HG03280 (cell line): Measurements from ENCODE around the gene MPDZ.

ENCODE experiments used
- ATAC-seq: cut with Tn5 transposase; IDR thresholded peaks from one replicate; pipeline ENCODE4 v1.9.1; 2021; ENCODE audit warnings: mild to moderate bottlenecking, moderate library complexity; ENCODE audit not compliant: unreplicated experiment

Gene MPDZ

DNA sequence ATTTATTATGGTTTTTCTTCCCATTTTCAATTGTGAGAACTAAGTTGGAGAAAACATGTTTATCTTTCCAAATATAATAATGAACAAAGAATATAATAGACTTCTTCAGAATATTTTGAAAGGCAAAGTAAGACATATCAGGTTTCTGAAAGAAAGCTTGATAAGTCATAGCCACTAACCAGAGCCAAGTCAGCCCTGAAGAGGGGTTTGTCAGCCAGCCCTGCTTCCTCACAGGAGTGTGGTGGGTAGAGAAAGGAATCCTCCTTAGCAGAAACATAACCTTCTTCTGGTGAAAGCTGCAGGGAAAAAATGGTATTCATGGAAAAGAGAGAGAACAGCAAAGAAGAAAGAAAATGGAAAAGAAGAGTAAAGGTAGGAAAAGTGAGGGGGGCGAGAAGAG is 93.4 kb downstream of the MPDZ start:
- ATAC-seq, result no peak

DNA sequence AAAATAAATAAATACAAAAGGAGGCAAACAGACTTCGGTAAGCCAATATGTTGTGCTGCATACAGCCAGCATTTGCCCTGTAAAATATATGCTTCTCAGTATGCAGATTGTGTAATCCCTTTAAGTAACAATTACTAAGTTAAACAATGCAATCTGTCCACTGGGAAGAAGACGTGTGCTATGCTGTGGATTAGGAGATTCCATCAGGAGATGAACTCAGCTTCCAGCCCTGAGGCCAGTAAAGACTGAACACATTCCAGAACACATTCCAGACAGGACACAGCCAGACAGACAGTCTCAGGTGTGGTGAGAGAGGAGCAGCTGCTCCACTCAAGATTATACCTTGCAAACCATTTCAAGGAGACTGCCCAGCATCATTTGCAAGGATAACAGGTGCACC is 97.8 kb downstream of the MPDZ start:
- ATAC-seq, result no peak

DNA sequence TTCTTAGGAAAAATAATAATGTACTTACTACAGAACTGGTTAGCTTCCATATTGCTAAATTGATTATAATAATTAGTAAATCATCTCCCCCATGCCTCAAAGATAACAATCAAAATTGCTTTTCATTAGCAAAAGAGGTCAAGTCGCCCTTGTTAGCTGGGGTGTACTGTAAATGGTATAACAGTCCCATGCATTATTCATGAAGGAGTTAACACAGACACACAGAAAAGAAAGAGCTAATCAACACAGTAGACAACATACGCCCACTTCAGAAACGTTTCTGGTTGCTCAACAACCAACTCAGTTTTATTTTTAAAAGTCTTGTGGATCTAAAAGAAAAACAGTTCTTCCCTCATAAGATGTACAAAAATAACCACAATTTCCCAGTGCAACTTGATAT is 100.2 kb downstream of the MPDZ start:
- ATAC-seq, result no peak

DNA sequence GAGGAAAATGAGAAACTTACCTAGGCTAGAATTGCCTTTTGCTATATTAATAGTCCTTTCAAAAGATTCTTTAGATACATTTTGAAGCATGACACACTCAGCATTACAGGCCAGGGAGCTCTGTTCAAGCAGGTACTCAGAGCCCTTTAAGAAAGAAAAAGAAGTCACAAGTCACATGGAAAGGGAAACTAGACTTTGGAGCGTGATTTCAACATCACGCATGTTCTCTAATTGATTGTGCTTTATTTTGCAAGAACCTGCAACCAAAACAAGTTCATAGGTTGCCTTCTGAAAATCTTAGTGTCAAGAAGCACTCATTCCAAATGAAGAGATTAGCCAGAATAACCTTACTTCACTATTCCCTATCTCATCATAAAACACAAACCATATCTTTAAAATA is 103.8 kb downstream of the MPDZ start:
- no peak for ATAC-seq

DNA sequence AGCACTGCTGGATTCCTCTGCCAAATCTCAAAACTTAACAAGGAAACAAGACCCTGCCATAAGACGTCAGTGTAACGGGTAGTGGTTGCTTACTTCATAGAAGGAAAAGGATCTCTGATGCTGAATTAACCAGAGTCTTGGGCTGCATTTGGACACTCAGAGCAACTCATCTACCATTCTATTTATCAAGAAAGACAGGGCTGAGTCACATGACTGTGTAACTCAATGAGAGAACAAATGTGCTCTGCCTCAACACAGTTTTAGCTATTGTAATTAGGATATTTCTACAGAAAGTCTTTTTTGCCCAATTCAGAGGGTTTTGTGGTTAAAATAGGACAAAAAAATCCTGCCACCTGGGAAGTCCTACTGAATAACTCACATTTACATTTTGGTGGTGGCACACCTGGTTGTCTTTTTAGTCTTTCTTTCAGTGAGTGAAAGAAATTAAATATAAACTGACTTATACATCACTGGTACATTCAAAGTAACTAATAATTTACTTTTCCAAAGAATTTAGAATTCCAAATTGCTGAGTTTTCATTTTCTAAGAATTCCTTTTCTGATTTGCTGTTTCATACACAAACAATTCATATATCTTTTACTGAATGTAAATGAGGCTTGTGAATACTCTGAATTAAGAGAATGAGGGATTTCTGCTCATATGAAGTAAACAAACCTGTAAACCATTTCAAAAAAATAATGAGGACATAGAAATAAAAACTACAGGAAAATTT is 104.4 kb downstream of the MPDZ start:
- ATAC-seq, result no peak

DNA sequence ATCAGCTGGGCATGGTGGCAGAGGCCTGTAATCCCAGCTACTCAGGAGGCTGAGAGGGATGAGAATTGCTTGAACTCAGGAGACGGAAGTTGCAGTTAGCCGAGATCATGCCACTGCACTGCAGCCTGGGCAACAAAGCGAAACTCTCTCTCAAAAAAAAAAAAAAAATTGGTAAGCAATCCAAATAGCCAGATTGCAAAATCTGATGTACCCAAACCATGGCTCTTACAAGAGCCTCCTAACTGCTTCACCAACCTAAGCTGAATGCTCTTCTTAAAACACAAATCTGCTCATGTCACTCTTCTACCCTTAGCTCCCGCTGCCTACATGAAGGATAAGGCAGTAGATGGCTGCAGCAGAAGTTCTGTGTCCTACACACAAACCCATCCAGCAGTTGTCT is 105.9 kb downstream of the MPDZ start:
- ATAC-seq, result no peak

DNA sequence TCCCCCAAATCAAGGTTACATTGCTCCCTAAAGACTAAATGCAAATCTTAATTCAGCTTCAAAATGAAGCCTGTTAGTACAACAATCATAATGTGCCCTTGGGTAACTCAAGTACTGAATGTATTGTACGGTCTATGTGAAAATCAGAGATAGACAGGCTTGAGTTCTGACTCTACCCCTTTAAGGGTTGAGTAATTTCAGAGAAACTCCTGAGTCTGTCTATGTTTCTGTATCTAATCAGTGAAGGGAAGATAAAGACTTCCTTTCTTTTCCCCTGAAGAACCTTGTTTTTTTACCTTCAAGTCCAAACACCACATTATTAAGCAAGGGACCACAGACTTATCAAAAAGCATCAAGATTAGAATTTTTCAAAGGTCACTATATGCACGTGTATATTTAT is 108.2 kb downstream of the MPDZ start:
- ATAC-seq, result no peak

DNA sequence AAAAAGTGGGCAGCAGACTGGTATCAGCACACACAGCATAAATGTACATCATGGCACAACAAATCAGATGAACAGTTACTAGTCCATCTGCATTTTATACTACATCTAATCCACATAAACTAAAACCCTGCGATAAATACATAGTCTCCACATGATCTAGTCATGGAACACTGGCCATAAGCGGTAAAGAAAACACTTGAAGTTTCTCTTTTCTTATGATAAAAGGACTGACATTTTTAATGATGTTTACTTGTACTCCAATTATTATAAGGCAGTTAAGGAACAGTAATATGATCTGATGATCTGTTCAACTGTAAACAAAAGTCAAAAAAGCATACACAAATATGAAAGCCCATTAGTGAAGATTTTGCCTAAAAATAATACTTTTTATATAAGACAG is 112.5 kb downstream of the MPDZ start:
- no peak for ATAC-seq

DNA sequence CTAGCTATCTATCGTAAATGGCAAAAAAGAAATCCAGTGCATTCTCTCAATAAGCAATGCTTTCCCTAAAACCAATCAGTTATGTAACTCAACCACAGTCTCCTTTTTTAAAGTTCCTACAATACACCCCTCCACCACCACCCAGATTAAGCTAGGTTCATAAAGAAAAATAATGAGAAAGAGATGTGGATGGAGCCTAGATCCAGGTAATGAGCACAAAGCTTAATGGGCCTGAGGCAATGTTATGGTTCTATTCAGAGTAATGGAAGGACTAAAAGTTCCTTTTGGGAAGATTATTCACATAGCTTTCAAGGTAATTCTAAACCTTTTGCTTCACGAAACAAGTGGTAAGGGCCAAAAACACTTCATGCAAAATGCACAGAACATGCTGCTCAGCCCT is 113.5 kb downstream of the MPDZ start:
- ATAC-seq, result no peak

DNA sequence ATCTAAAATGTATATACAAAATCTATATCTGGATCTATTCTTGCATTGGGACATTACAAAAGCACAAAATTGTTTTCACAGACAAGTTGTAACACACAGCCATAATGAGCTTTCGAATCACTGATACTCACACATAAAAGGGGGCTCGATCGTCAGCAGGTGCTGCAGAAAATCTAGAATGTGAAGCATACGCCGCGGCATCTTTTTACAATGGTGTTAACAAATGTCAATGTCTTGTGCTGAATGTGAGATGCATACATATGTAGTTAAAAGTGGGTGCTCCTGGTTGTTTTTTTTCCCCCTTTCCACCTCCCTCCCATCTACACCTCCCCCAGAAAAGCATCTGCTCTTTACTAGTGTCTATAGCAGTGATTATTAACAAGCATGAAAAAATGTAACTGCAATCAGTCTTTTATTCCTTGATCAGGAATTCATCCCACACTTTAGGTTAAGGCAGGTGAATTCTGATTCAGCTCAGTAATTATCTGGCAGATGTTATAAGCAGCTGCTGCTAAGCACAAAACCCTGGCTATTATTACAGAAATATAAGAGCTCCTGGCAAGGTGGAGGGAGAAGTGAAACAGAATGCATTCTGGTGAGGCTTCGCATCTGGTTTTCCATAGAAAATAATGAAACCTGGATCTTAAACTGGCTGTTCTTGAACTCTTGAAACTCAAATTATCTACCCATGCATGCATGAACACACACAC is 114.1 kb downstream of the MPDZ start:
- ATAC-seq, result no peak

DNA sequence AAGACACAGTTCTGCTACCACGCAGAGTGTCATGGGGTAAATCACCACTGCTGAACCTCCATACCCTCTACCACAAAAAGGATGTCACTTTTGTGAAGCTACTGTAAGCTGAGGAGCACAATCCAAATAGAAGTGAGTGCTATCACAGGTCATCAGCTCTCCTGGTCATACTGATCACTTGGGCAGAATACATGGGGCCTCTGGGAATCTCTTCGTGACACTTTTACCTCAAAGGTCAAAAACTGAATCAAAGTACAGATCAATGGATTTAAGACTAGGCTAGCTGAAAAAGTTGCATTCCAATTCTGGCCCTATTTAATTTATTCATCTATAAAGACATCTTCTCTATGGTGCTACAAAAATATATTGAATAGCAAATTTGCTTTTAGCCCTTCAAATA is 115.5 kb downstream of the MPDZ start:
- ATAC-seq, result no peak

DNA sequence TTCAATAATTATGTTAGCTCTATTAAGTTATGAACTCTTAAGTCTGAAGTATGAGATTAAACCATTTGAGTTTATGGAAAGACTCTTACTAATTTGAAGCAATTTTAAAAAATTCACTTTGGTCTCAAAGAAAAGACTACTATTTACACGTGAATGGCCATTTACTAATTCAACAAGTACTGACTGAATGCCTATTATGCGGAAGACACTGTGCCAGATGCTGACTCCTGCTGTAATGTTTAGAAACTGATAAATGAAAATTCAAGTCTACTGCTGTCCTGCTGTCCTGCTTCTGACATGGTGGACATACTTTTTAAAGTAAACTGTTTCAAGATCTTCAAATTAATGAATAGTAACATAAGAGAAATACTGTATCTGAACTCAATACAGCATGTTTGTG is 116.2 kb downstream of the MPDZ start:
- ATAC-seq, result no peak

DNA sequence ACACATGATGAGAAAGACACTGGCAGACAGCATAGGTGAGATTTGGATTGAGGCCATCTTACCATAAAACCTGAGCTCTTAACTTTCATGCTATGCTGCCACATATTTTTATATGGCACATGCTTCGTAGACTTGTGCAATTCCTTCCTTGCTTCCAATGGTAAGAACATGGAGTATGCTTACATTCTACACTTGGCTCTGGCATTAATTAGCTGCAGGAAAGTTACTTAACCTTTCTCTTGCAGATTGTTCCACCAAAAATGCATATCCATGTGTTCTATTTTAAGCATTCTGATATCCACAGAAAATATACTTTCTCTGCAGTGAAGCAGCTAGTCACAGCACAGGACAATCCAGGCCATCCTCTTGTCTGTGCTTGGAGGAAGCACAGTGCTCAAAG is 119.4 kb downstream of the MPDZ start:
- no peak for ATAC-seq

DNA sequence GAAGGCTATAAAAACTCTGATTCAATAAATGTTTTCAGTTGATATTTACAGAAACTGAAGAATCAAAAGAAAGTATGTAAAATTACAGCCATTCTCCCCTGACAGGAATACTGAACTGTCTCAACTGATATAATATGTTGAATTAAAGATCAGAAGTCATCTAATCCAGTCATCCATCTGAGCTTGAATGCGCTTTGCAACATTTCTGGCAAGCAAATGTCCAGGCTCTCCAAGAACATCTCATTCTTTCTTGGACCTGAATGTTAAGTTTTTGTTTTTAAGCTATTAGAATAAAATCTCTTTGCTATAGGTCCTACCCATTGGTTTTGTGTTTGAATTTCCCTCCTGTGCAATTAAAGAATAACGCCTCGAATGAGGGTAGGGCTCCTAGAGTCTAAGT is 120.5 kb downstream of the MPDZ start:
- ATAC-seq, result no peak

DNA sequence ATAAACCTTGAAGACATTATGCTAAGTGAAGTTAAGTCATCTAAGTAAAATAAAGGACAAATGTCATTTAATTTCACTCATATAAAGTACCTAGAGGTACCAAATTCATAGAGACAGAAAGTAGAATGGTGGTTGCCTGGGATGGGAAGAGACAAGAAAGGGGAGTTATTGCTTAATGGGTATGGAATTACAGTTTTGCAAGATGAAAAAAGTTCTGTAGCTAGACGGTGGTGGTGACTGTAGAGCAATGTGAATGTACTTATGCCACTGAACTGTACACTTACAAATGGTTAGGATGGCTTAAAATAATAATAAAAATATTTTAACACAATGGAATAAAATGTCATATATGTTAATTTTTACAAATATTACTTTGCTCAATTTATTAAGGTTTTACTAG is 128.0 kb downstream of the MPDZ start:
- ATAC-seq, result no peak

DNA sequence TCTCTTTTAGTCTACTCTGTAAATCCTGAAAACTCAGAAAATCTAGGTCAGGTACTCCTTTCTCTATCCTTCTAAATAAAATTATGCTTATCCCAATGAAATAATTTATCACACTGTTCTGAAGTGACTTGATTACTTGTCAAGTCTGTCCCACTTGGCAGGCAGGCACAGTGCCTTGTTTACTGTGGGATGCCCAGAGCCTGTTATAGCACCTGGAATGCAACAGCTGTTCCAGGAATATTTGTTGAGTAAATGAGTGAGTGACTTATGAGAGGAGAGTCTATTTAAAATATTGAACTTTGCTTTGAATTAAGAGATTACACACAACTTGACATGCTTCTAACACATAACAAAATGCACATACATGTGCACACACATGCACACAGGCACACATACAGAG is 130.0 kb downstream of the MPDZ start:
- ATAC-seq, result no peak

DNA sequence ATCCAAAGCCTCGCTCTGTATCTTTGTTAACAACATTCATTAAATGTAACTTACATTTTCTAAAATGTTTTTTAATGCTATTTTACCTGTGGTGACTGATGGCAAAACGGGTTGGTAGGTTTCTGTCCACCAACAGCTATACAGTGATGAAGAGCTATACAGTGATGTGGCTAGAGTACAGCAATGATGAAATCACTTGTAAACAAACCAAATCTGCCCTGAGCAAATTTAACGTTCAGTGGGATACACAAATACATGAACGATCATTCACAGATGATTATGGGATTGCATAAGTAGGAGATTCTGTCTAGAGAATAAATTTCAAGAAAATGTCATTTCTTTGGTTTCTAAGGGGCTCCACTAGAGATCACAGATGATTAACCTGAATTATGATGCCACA is 132.7 kb downstream of the MPDZ start:
- ATAC-seq, result no peak

DNA sequence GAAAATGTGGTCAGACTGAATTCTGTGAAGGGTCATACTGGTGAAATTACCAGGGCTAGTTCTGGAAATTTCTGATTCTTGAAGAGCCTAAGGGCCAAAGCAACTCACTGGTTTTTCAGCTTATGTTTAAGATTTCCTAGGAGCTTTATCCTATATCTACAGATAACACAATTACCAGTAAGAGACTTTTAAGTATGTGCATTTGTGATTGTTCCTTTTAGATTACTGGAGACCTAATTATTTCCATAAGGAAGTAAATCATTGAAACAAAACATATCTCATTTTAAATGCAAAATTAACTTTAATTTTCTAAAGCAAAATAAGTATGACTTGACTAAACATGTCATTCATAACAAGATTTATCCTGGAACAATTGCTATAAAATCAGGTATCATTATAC is 134.2 kb downstream of the MPDZ start:
- ATAC-seq, result no peak

DNA sequence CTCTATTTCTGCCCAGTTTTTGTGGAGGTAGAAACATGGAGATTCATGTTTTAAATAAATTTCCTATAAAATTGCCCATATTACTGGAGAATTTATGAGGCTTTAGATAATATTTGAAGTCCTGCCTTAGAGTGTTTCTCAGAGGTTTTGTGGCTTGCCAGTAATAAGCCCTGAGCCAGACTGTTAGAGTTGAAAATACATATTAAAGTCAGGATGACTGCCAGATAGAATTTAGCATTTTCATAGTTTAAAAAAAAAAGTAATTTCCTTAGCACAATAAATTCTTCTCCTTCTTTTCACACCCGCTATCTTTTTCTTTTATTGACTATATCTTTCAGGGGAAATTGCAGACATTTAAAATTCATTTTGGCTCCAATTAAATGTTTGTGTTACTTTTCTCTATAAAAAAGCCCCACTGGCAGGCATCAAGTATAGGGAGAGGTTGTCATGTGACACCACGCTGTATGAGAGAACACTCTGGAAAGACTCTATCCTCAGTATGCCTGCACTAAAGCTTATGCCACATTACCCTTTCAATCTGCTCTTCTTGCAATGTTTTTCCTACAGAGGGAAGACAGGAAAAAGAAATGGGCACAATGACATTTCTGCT is 135.2 kb downstream of the MPDZ start:
- no peak for ATAC-seq

DNA sequence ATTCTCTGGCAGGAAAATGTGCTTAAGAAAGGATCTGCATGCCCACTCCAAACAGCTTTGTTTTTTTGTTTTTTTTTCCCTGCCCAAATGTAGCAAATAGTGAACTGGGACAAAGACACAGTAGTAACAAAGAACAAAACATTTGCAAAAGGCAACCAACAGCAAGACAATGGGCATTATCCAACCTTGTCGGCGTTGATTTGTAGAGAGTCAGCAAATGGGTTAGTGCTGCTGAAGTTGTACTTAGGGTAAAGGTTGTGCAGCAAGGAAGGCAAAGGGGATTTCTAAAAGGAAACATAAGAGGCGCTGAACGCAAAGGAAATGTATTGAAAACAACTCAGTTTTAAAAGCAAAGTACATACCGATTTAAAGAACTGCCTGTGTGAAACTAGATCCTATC is 136.2 kb downstream of the MPDZ start:
- ATAC-seq, result no peak

DNA sequence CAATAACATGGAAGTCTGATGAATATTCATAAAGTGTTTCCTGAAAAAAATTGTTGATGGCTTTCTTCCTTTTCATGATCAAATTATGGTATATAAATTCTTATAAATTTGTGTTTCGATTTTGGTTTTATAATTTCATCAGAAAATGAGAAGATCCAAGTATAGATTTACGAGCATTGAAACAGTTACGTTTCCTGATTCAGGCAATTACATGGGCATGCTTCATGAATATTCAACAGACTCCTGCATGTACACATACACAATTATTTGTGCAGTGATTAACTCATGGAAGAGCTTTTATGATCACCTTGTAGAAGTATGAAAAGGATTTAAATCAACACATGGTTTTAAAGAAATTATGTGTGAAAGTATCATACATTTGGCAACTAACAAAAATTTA is 136.7 kb downstream of the MPDZ start:
- ATAC-seq, result no peak

DNA sequence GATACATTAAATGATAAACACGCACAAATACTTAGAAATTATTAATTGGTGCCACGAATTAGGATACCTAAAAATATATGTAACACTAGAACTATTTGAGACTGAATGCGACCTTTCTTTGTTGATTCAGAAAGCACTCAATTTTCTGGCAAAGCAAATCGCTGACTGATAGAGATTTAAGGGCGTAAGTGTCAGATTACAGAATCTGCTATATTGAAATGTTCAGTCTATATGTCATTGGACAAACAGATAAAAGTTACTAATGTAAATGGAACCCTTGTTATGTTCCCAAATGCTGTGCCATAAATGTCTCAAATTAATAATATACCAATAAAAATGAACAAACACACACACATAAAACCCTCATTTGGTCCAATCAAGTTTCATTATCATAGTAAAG is 137.9 kb downstream of the MPDZ start:
- no peak for ATAC-seq
